ENCODE data around the gene PLAC1.
A peak's percentile ranks its signal among the peaks of the same experiment; 100 is the strongest.

Gene PLAC1

GRCh38 chrX:134631426-134632346, 26.6 kb downstream of the PLAC1 start:
- DNase-seq (ENCODE audit: low read depth) = peak; percentile 85

GRCh38 chrX:134628663-134629062, 29.6 kb downstream of the PLAC1 start:
- no peak for DNase-seq (ENCODE audit: low read depth)

GRCh38 chrX:134626434-134626833, 31.8 kb downstream of the PLAC1 start:
- DNase-seq (ENCODE audit: low read depth) = no peak

- no peak for DNase-seq (ENCODE audit: low read depth)
Measured at GRCh38 chrX:134625315-134625718, 33.0 kb downstream of the PLAC1 start.

- DNase-seq (ENCODE audit: low read depth) = peak; percentile 86
Measured at GRCh38 chrX:134624046-134624430, 34.2 kb downstream of the PLAC1 start.

GRCh38 chrX:134623293-134624045, 34.8 kb downstream of the PLAC1 start:
- DNase-seq (ENCODE audit: low read depth) = no peak

- peak; percentile 42 for DNase-seq (ENCODE audit: low read depth)
Measured at GRCh38 chrX:134622813-134623185, 35.5 kb downstream of the PLAC1 start.

- peak; percentile 81 for DNase-seq (ENCODE audit: low read depth)
Measured at GRCh38 chrX:134622056-134622812, 36.0 kb downstream of the PLAC1 start.

- no peak for DNase-seq (ENCODE audit: low read depth)
Measured at GRCh38 chrX:134619838-134620237, 38.4 kb downstream of the PLAC1 start.

- DNase-seq (ENCODE audit: low read depth) = peak; percentile 58
Measured at GRCh38 chrX:134613396-134613795, 44.9 kb downstream of the PLAC1 start.

GRCh38 chrX:134608153-134608552, 50.1 kb downstream of the PLAC1 start:
- DNase-seq (ENCODE audit: low read depth) = no peak

GRCh38 chrX:134607523-134607922, 50.7 kb downstream of the PLAC1 start:
- DNase-seq (ENCODE audit: low read depth) = no peak

- peak; percentile 52 for DNase-seq (ENCODE audit: low read depth)
Measured at GRCh38 chrX:134604701-134605311, 53.5 kb downstream of the PLAC1 start.

GRCh38 chrX:134603806-134604700, 54.2 kb downstream of the PLAC1 start:
- peak; percentile 74 for DNase-seq (ENCODE audit: low read depth)

- DNase-seq (ENCODE audit: low read depth) = no peak
Measured at GRCh38 chrX:134602410-134602809, 55.9 kb downstream of the PLAC1 start.

GRCh38 chrX:134601240-134601765, 57.0 kb downstream of the PLAC1 start:
- DNase-seq (ENCODE audit: low read depth) = peak; percentile 37

GRCh38 chrX:134600714-134601113, 57.6 kb downstream of the PLAC1 start:
- peak; percentile 64 for DNase-seq (ENCODE audit: low read depth)

GRCh38 chrX:134599184-134599914, 58.9 kb downstream of the PLAC1 start:
- DNase-seq (ENCODE audit: low read depth) = peak; percentile 91

GRCh38 chrX:134592303-134592702, 66.0 kb downstream of the PLAC1 start:
- DNase-seq (ENCODE audit: low read depth) = no peak

- no peak for DNase-seq (ENCODE audit: low read depth)
Measured at GRCh38 chrX:134591502-134591901, 66.8 kb downstream of the PLAC1 start.

Measured in amniotic epithelial cell (primary cell).